HepG2 (cell line): ENCODE measurements around the gene LLGL2. TPM values are rescaled to one million over a fixed set of nuclear protein-coding genes. Genes with fewer than 3 reads are reported as not detected.

ENCODE experiments used
- CC2D1A ChIP-seq: sonication (generic); formaldehyde crosslinking; IDR thresholded peaks from 2 replicates; pipeline ENCODE4 v1.8.1; 2023; ENCODE audit warnings: mild to moderate bottlenecking, missing genetic modification reagents
- CEBPG ChIP-seq: IDR thresholded peaks from 2 replicates; pipeline ENCODE4 v1.6.1; 2016
- HMGXB4 ChIP-seq, 2 experiments: sonication (generic) in 1 of 2; formaldehyde crosslinking in 1 of 2; IDR thresholded peaks; 2 replicates each; pipeline versions ENCODE4 v1.4.0 to v1.6.1; 2018 to 2020; ENCODE audit warnings: missing genetic modification reagents in 2 of 2, borderline replicate concordance in 1 of 2, low read depth in 1 of 2, mild to moderate bottlenecking in 1 of 2, missing biosample characterization in 1 of 2
- HNF4A ChIP-seq: sonication (generic); formaldehyde crosslinking; IDR thresholded peaks from 2 replicates; pipeline ENCODE4 v1.4.0; 2020; ENCODE audit warnings: missing genetic modification reagents
- KAT2B ChIP-seq: fragments of 150-350 bp; IDR thresholded peaks from 2 replicates; pipeline ENCODE4 v1.6.1; 2014; ENCODE audit warnings: low read depth, low read length, borderline replicate concordance
- MEF2D ChIP-seq: sonication (generic); formaldehyde crosslinking; IDR thresholded peaks from 2 replicates; pipeline ENCODE4 v1.5.1; 2020; ENCODE audit warnings: mild to moderate bottlenecking, missing genetic modification reagents
- MXI1 ChIP-seq: IDR thresholded peaks from 3 replicates; pipeline ENCODE4 v1.6.1; 2012; ENCODE audit warnings: low read depth, low read length, inconsistent platforms, borderline replicate concordance
- PPARG ChIP-seq: conservative IDR thresholded peaks from 2 replicates; pipeline ENCODE4 v1.6.1; 2016; ENCODE audit warnings: missing biosample characterization, missing genetic modification reagents
- RFX1 ChIP-seq: fragments of 450-650 bp; IDR thresholded peaks from 2 replicates; pipeline ENCODE4 v1.6.1; 2017
- SRSF4 ChIP-seq: fragments of 200-400 bp; formaldehyde crosslinking; IDR thresholded peaks from one replicate; pipeline ENCODE4 v1.6.1; 2018; ENCODE audit warnings: mild to moderate bottlenecking, low read depth, low read length, moderate library complexity; ENCODE audit not compliant: poor library complexity, severe bottlenecking
- TCF7L2 ChIP-seq: IDR thresholded peaks from 2 replicates; pipeline ENCODE4 v1.6.1; 2011; ENCODE audit warnings: mild to moderate bottlenecking, low read depth, low read length, moderate library complexity
- ZBTB43 ChIP-seq: sonication (generic); formaldehyde crosslinking; conservative IDR thresholded peaks from 2 replicates; pipeline ENCODE4 v1.4.0; 2020; ENCODE audit warnings: missing genetic modification reagents
- ZEB1 ChIP-seq: IDR thresholded peaks from 2 replicates; pipeline ENCODE4 v1.6.1; 2012; ENCODE audit warnings: mild to moderate bottlenecking, low read depth, inconsistent platforms; ENCODE audit not compliant: insufficient replicate concordance
- ZFP1 ChIP-seq: IDR thresholded peaks from 2 replicates; pipeline ENCODE4 v1.6.1; 2016
- ZNF251 ChIP-seq: sonication (generic); formaldehyde crosslinking; IDR thresholded peaks from 2 replicates; pipeline ENCODE4 v1.9.0; 2021; ENCODE audit warnings: mild to moderate bottlenecking, missing genetic modification reagents
- ZNF30 ChIP-seq: sonication (generic); formaldehyde crosslinking; IDR thresholded peaks from 2 replicates; pipeline ENCODE4 v1.5.0; 2020; ENCODE audit warnings: mild to moderate bottlenecking, missing genetic modification reagents
- ZNF329 ChIP-seq: sonication (generic); formaldehyde crosslinking; IDR thresholded peaks from 2 replicates; pipeline ENCODE4 v1.9.0; 2021; ENCODE audit warnings: low read depth, mild to moderate bottlenecking, missing genetic modification reagents
- ZNF768 ChIP-seq: sonication (generic); formaldehyde crosslinking; IDR thresholded peaks from 2 replicates; pipeline ENCODE4 v1.4.0; 2020; ENCODE audit warnings: missing genetic modification reagents
- ZNF777 ChIP-seq: sonication (generic); formaldehyde crosslinking; IDR thresholded peaks from 2 replicates; pipeline ENCODE4 v1.4.0; 2020; ENCODE audit warnings: missing genetic modification reagents
- polyA plus RNA-seq, 8 experiments: library from polyadenylated mRNA; depleted of rRNA in 3 of 8; stranded (reverse) in 7 of 8; unstranded in 1 of 8; fragments of >200 nt; fragmentation: Illumina TruSeq in 4 of 8; extraction: Trizol in 4 of 8; gene quantifications; 2 replicates each; pipeline versions ENCODE4 v1.2.1 to v1.2.3, GENCODE V29; 2011 to 2016; ENCODE audit warnings: low read depth in 4 of 8, missing spikeins in 1 of 8, mixed read lengths in 1 of 8; ENCODE audit not compliant: insufficient read depth in 1 of 8
- total RNA-seq, 5 experiments: library from RNA; depleted of rRNA; stranded (reverse); fragments of >200 nt; fragmentation: Illumina TruSeq; extraction: Trizol; gene quantifications; 2 replicates each; pipeline ENCODE4 v1.2.3, GENCODE V29; 2016; ENCODE audit warnings: low read depth in 1 of 5
- TF ChIP-seq, protein P1 (sequence below): sonication (generic); formaldehyde crosslinking; IDR thresholded peaks from 2 replicates; pipeline ENCODE4 v1.4.0; 2020; ENCODE audit warnings: missing genetic modification reagents, mild to moderate bottlenecking, borderline replicate concordance
- TF ChIP-seq, protein P2 (sequence below): sonication (generic); formaldehyde crosslinking; IDR thresholded peaks from 2 replicates; pipeline ENCODE4 v1.4.0; 2020; ENCODE audit warnings: missing genetic modification reagents

LLGL2 gene
- total and polyA plus RNA-seq, 2 of the 13 experiments (the other 11 are each of a cell fraction or from before 2014, with no cell fraction given): 83.0 to 86.7 TPM

DNA sequence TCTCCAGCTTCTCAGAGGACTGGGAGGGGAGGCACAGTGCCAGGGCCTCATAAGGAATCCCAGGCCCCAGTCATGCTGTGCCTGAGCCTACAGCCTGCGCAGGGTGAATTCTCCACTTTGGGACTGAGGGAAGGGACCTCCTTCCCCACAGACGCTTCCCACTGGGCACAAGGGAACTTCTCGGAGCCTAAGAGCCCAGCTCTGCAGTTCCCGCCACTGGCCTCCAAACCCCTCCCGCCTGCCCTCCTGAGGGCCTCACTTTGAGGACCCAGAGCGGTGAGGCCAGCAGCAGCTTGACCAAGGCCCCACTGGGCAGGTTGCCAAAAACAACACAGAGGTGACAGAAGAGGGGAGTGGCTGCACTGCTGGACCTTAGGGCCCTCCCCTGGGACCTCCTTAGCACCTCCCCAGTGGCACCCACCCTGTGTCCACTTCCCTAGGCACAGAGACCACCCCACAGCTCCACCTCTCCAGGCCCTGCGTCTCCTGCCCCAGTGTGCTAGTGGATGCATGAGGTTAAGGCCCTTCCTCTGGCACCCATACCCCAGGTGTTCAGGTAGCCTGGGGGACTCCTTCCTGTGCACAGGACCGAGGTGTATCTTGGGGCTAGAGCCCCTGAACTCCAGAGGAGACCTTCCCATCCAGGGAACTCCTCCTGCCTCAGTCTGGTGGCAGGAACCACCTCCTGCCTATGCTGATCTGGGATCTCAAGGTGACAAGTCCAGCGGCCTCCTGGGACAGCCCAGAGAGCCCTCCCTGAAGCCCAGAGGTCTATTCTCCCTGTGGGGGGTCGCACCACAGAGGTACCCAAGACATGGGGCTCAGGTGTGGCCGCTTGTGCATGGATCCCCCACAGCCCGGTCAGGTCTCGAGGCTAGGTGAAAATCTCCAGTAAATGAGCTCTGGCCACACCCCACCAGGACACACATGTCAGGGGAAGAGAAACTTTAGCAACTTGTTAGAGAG, 13.6 kb upstream of the LLGL2 start (continued):
- TF ChIP-seq ZEB1 (no peak), KAT2B (no peak), SRSF4 (no peak), ZFP1 (CRISPR knock-in tag) (peak; percentile 46; the same call in 1 of the 2 replicates), ZNF30 (CRISPR knock-in tag) (0 out of 2 replicates have a peak, but pooled peaks have one; percentile 19), RFX1 (no peak), ZNF251 (no peak), HNF4A (peak; percentile 94), CC2D1A (CRISPR knock-in tag) (peak; percentile 90; the same call in 1 of the 2 replicates), CEBPG (CRISPR knock-in tag) (0 out of 2 replicates have a peak, but pooled peaks have one; percentile 7), MEF2D (peak; percentile 92), ZNF329 (CRISPR knock-in tag) (peak; percentile 45; the same call in 1 of the 2 replicates), PPARG (CRISPR knock-in tag) (peak; percentile 100), HMGXB4 (CRISPR knock-in tag; IDR thresholded peaks at IDR 0.05; ENCODE audit: borderline replicate concordance in 1 of 2, low read depth in 1 of 2) (0 out of 4 replicates have a peak, but pooled peaks have one; percentile 24 to 47), ZNF768 (CRISPR knock-in tag) (peak; percentile 86), TCF7L2 (no peak), MXI1 (peak; percentile 79; the same call in 1 of the 3 replicates), ZNF777 (CRISPR knock-in tag) (peak; percentile 68; the same call in 1 of the 2 replicates), ZBTB43 (CRISPR knock-in tag) (0 out of 2 replicates have a peak, but pooled peaks have one; percentile 57)
- TF ChIP-seq, protein P1, sequence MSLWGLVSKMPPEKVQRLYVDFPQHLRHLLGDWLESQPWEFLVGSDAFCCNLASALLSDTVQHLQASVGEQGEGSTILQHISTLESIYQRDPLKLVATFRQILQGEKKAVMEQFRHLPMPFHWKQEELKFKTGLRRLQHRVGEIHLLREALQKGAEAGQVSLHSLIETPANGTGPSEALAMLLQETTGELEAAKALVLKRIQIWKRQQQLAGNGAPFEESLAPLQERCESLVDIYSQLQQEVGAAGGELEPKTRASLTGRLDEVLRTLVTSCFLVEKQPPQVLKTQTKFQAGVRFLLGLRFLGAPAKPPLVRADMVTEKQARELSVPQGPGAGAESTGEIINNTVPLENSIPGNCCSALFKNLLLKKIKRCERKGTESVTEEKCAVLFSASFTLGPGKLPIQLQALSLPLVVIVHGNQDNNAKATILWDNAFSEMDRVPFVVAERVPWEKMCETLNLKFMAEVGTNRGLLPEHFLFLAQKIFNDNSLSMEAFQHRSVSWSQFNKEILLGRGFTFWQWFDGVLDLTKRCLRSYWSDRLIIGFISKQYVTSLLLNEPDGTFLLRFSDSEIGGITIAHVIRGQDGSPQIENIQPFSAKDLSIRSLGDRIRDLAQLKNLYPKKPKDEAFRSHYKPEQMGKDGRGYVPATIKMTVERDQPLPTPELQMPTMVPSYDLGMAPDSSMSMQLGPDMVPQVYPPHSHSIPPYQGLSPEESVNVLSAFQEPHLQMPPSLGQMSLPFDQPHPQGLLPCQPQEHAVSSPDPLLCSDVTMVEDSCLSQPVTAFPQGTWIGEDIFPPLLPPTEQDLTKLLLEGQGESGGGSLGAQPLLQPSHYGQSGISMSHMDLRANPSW: no peak
- TF ChIP-seq, protein P2, sequence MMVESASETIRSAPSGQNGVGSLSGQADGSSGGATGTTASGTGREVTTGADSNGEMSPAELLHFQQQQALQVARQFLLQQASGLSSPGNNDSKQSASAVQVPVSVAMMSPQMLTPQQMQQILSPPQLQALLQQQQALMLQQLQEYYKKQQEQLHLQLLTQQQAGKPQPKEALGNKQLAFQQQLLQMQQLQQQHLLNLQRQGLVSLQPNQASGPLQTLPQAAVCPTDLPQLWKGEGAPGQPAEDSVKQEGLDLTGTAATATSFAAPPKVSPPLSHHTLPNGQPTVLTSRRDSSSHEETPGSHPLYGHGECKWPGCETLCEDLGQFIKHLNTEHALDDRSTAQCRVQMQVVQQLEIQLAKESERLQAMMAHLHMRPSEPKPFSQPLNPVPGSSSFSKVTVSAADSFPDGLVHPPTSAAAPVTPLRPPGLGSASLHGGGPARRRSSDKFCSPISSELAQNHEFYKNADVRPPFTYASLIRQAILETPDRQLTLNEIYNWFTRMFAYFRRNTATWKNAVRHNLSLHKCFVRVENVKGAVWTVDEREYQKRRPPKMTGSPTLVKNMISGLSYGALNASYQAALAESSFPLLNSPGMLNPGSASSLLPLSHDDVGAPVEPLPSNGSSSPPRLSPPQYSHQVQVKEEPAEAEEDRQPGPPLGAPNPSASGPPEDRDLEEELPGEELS (CRISPR knock-in tag): peak; percentile 92
